HG02885 (cell line): Measurements from ENCODE around the gene DCLK1.

Source experiments
- ATAC-seq: cut with Tn5 transposase; IDR thresholded peaks from one replicate; pipeline ENCODE4 v1.9.1; 2021; ENCODE audit warnings: mild to moderate bottlenecking; ENCODE audit not compliant: unreplicated experiment, poor library complexity

The DCLK1 gene

GRCh38 chr13:35882722-35883497 is 248.3 kb downstream of the DCLK1 start:
- ATAC-seq, result no peak

- no peak for ATAC-seq
Measured at GRCh38 chr13:35881360-35881759, 249.8 kb downstream of the DCLK1 start.

GRCh38 chr13:35879111-35879510 is 252.1 kb downstream of the DCLK1 start:
- no peak for ATAC-seq

- ATAC-seq, result no peak
Measured at GRCh38 chr13:35876601-35877000, 254.6 kb downstream of the DCLK1 start.

GRCh38 chr13:35874704-35875103 is 256.5 kb downstream of the DCLK1 start:
- ATAC-seq, result no peak

GRCh38 chr13:35872369-35872768 is 258.8 kb downstream of the DCLK1 start:
- ATAC-seq, result no peak

GRCh38 chr13:35871561-35871960 is 259.6 kb downstream of the DCLK1 start:
- ATAC-seq, result no peak

DNA sequence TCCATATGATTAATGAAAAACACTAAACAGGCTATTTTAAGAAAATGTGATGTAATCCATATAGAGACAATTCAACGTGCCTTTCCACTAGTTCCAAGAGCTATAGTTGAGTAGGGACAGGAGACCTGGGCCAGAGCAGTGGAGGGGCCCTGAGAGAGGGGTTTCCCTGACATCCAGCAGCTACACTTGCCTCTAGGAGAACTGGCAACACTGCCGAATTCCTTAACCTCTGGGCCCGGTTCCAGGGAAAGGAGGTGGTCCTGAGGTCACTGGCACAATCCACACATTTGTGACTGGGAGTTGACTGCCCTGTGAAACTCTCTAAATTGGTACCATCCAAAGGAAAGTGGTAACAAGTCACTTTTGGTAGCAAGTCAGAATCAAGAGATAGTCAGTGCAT is 264.4 kb downstream of the DCLK1 start:
- ATAC-seq, result no peak

DNA sequence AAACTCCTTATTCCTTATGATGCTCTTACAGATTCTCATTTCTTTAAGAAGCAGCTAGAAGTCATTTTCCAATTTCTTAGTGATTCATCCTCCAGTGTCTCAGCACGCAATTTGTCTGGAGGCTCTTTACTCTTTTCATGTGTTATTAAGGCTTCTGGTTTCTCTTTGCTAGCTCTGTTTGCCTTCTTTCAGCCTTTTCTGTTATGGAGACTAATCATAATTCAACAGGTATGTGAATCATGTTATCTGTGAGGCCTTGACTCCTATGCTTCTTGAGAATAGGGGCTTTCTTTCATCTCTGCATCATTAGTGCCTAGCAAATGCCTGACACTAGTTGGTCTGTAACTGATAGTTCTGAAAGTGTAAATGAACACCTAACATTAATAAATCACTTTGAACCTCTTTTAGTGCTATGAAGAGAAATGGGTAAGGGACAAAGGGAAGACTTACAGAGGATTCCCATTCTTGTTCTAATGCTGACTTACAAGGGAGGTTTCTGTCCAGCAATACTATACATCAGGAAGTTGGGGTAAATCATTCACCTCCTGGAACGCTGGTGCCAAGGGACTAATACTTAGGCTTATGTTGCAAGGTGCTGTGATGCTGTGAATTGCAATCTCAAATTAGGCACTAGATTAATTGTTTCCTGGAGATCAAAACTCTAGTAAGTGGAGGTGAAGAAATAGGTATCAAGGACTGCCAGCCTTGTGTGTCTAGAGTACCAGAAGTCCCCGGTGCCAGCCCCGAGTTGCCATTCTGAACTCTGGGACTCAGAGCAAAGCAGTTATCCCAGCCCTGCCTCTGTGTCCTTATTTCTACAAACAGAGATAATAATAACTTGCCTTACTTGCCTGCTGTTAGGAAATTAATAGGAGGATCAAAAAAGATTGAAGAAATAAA is 265.6 kb downstream of the DCLK1 start:
- ATAC-seq, result no peak

DNA sequence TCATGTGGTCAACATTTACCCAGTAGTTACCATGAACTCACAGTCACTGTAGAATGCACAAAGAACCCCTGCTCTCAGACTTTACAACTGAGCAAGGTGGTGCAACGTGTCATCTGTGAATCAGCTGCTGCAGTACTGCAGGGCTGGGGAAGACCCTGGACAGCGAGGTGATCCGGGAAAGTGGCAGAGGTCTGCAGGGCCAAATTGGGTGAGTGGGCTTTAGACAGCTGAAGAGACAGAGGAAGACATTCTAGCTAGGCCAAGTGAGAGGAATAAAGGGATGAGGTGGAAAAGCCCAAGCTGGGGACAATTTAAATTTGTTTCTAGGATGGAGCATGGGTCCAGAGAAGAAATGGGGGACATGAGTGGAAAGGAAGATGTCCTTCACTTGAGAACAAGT is 270.5 kb downstream of the DCLK1 start:
- ATAC-seq, result no peak

- no peak for ATAC-seq
Measured at GRCh38 chr13:35859981-35860380, 271.2 kb downstream of the DCLK1 start.

DNA sequence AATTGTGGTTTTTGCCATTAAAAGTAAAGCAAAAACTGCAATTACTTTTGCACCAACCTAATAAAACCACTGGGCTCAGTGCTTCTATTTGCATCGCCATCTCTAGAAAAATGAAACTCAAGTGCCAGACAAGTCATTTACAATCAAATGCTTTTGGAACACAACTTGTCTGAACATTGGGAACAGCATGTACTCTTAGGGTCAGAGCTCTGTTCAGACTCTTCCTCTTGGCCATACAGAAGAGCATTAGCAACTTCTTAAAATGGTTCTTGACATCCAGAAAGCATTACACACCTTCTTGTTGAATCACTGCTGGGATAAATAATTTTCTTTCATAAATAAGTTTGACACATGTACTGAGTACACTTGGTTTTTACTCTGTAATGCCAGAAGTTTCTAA is 272.5 kb downstream of the DCLK1 start:
- no peak for ATAC-seq

DNA sequence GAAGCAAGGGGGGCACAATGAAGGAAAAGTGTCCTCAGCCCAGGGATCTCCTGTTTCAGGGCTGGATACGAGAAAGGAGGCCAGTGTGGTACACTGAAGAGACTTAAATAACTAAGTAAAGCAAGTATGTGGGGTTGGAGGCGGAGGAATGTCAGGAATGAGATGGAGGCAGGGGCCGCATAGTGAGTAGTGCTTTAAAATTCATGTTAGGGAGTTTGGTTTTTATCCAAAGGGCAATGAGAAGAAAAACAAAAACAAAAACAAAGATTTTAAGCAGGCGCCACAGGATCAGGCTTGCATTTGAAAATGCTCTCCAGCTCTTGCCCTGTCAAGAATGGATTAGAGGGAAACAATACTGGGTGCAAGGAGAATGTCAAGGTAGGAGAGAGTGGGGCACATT is 273.4 kb downstream of the DCLK1 start:
- no peak for ATAC-seq

DNA sequence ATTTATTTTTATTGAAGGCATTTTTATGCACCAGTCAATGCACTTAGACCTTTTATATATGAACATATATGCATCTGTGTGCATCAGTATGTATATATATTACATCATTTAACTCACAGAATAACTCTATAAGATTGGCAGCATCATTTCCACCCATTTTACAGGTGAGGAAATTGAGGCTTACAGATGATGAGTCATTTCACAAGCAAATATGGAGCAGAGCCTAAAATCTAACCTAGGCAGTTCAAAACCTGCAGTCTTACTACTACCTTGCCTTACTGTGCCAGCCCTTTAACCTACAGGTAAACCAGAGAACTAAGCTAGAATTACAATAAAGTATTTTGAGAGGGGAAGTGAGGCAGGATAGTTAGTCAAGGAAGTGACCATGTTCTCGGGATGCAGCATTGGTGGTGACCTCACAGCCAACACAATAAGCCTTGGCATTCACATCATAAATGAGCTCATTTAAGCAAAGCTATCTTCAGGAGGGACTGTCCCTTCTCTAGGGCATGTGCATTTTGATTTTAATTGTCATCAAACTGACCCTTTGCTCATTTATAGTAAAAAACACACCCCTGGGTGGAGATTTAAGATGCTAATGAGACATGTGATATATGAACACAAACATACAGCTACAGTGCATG is 274.3 kb downstream of the DCLK1 start:
- no peak for ATAC-seq

- ATAC-seq, result no peak
Measured at GRCh38 chr13:35856084-35856483, 275.1 kb downstream of the DCLK1 start.

DNA sequence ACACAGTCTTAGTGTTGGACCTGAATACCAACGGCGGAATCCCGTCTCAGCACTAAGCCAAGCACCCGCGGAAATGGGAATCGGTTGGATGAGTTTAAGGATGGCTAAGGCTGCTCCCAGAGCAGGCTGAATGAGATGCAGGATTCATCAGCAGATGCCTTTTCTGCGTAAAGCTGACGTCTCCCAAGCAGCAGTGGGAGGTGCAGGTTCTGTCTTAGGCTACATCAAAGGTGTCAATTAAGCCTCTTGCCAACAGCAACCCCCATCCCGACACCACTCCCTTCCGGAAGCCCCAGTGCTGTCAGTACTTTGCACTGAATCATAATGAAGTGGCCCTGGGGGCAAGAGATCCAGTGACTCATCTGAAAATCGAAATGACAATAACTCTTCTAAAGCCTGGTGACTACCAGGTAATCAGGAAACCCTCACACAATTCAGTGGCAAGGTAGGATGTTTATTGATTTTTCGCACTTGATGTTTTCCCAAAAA is 275.6 kb downstream of the DCLK1 start:
- no peak for ATAC-seq

DNA sequence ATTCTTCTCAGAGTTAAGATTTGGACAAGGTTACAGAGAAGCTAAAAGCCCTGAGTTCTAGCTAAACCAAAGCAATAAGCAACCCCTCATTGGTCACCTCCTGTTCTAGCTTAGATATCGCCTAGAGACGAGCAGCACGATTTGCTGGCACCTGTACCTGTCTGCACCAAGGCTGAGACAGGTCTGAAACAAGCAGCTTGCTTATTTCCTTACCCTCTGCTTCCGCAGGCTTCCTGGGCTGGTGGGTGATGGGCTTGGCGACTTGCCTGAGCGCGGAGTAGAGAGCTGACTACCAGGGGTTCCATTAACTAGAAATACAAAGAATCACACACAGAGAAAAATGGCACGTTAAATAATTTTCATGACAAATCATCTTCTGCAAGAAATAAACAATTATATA is 276.9 kb downstream of the DCLK1 start:
- ATAC-seq, result no peak

DNA sequence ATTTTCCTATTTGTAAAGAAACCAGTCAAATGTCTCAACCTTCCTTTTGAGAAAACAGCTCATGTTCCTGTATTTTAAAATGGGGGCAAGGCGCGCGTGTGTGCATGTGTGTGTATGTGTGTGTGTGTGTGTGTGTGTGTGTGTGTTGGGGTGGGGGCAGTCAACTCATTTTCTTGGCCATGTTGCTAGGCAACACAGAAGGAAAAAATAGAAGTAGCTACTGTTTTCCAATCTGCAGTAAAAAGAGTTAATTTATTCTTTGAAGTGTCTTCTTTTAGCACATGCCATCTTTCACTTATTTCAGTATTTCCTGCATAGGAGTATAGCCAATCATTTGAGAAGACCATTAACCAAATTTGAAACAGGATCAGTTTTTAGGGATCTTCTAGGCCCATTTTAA is 279.3 kb downstream of the DCLK1 start:
- no peak for ATAC-seq

DNA sequence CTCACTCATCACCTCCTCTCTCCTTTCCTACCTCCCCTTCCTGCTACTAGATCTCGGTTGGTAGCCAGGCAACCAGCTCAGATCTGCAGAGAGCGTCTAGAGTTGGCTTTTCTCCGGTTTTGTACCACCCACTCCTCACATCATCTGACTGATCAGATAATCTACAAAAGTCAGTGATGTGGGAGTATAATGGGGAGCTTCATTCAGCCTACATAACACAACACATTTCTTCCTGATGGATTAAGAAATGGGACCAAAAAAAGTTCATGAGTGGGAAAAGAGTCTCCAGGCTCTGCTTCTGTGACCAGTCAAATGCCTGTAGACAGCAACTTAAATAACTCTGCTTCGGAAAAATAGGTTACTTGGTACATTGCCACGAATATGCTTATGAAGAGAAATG is 279.8 kb downstream of the DCLK1 start:
- no peak for ATAC-seq

GRCh38 chr13:35850569-35850968 is 280.6 kb downstream of the DCLK1 start:
- no peak for ATAC-seq

DNA sequence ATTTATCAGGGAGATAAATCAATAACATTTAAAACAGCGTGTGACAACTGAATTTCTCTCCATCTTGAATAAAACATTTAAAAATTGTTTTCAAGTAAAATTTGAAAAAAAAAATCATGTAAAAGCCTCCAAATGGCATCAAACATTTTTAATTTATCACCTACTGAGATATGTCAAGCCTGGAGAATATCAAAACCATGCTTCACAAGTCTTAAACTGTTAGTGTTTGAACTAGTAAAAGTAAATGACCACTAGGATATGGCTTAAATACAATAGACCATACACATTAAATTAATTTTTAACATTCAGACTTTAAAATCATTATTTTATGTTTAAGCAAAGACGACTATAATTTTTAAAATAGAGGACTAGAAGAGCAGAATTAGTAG is 281.9 kb downstream of the DCLK1 start:
- no peak for ATAC-seq
